ENCODE results near the gene MLLT6.

MLLT6 gene

DNA sequence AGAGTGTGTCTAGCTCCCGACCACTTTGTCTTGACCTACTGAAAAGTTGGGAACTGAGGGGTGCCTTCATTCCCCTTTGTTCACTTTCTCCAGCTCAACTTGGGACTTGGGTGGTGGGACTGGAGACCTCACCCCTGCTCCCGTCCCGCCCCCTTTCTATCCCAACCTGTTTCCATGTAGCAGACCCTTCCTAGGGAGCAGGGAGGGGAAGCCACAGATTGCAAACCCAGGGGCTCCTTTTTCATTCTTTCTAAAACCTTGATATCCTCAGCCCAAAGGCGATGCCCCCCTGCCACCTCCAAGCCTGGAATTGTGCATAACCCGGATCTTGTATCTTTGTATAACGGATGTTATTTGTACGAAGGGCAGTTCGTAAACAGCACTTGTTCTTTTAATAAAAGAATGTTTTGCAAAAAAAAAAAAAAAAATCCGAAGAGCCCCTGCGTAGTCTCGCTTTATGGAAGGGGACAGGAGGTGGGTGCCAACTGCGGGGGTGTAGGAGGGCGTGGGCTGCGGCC, 24.4 kb downstream of the MLLT6 start:
- DNase-seq: no peak

DNA sequence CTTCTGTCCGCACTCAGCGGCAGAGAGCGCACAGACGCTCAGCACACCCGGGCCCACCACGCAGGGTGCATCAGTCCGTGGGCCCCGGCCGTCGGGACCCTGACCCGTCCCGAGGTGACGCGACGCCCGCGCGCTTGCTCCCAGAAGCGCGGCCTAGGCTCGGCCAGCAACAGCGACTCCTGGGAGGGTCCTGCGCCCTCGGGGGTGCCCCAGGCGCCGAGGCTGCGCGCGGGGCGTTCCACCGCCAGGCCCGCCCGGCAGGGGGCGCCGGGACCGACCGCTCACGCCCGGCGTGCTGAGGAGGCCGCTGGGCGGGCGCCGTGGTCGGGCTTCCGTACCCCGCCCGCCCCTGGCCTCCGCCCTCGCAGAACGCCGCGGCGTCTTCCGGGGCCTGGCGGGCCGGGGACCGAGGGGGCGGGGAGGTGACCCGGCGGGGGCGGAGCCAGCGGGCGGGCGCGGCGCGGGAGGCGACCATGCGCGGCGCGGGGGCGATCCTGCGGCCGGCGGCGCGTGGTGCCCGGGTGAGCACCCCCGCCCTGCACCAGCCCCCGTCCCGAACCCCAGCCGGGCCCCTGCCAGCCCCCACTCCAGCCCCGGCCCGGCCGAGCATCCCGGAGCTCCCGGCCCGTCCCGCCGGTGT, 24.9 kb downstream of the MLLT6 start, which contains the start of gene CISD3:
TSS of gene CISD3 (plus strand) at position 456 of the 640 bp plus-strand sequence. CDS start at position 474, 18 bp downstream.
- peak; percentile 79 for DNase-seq

DNA sequence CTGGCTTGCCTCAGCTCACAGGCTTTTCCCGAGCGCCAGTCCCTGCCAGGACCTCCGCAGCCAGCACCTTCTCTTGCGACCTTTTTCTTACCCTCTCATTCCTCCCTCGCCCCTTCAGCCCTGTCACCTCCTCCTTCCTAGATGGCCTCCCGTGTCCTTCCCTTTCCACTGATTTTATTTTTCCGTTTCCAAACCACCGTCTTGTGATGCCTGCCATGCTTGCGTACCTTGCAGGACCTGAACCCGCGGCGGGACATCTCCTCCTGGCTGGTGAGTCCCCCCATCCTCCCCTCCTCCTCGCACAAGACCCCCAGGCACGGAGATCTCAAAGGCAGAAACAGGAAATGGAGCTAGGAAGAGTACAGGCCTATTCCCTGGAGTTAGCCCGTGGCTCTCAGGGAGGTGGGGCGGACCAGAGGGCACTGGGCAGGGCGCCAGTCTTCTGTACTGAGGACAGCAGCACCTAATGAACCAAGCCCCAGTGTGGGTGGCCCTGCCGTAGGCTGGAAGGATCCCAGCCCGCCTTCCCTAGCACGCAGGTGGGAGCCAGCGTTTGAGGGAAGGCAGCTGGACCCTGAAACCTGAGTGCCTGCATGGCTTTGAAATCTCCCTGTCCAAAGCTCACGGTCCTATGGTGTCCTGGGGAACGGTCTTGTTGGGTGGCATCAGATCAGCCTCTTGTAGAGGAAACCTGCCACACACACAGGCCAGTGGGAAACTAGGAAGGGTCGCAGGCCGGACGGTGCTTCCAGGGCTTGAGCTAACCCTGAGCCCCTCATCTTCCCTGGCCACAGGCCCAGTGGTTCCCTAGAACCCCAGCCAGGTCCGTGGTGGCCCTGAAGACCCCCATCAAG, 25.7 kb downstream of the MLLT6 start:
- peak; percentile 77 for DNase-seq

DNA sequence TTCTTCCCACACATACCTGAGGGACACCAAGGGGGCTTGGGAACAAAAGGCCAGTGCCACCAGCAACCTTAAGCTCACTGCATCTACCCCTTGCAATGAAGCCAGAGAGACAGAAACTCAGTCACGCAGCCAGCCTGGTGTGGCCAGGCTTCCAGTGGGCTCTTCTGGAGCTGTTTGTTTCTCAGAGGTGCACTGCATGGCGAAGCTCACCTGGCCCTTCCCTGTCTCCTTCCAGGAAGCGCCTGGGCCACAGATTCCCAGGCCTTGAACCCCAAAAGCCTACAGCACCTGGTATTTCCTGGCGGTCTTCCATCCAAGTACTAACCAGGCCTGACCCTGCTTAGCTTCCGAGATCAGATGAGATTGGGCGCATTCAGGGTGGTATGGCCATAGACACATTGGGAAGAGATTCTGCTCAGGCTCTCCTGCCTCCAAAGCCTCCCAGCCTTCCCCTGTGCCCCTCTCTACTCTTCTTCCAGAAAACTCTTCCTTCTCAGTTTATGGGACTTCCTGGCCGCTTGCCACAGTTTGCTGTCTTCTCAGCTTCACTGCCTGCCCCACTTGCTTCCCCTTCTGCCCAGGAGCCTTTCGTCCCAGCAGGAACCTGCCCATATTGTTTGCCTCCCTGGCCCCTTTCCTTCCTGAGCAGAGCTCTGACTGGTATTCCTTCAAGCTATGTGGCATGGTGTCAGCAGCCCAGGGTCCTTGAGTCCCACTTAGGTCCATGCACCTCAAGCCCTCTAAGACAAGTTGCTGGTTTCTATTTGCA, 26.6 kb downstream of the MLLT6 start:
- no peak for DNase-seq

DNA sequence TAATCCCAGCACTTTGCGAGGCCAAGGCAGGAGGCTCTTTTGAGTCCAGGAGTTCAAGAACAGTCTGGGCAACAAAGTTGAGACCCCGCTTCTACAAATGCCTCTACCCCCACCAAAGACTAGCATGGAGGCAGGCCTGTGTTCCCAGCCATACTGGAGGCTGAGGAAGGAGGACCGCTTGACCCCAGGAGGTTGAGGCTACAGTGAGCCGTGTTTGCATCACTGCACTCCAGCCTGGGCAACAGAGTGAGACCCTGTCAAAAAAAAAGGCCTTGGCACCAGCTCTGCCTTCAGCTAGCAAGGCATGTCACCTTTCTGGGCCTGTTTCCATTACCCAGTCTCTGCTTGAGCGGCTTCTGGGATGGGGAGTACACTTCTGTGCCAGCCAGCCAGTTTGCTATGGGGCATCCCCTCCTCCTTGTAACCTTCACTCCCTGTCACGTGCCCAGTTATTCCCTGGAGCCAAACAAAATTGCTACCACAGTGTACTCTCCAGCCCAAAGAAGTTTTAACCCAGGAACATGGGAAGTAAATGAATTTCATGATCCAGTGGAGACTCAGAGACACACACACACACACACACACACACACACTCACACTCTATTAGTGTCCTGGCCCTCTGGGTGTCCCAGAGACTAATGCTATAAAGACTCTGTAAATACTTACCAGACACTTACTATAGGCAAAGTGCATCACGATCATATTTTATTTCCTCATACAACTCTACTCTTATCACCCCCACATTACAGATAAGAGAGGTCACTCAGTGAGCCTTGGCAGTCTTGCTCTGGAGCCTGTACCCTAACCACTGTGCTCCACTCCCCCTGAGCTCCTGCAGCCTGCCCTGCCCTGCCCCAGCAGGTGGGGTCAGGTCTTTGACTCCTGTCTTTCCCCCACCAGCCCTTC, 27.6 kb downstream of the MLLT6 start:
- no peak for DNase-seq

DNA sequence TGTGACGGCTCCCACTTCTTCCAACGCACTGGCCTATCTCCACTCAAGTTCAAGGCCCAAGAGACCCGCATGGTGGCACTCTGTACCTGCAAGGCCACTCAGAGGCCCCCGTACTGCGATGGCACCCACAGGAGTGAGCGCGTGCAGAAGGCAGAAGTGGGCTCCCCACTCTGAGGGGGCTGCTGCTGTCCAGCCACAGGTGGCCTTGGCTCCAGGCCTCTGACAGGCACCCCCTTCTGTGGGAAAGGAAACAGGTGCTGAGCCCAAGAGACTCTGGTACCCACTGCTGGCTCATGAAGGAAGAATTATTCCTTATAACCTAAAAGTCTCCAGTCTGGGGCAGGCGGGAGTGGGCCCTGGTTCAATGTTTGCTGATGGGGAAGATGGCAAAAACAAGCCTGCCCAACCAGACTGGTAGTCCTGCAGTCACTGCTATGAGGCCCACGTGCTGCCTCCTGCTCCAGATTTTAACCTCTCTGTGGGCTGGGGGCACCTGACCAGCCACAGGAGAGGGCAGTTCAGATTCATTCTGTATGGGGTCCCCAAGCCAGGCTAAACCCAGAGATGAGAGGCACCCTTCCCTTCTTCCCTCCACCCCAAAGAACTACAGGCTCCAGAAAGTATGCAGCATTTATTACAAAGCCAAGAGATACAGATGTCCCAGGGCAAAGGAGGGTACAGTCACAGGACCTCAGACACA, 28.4 kb downstream of the MLLT6 start:
- DNase-seq: no peak

DNA sequence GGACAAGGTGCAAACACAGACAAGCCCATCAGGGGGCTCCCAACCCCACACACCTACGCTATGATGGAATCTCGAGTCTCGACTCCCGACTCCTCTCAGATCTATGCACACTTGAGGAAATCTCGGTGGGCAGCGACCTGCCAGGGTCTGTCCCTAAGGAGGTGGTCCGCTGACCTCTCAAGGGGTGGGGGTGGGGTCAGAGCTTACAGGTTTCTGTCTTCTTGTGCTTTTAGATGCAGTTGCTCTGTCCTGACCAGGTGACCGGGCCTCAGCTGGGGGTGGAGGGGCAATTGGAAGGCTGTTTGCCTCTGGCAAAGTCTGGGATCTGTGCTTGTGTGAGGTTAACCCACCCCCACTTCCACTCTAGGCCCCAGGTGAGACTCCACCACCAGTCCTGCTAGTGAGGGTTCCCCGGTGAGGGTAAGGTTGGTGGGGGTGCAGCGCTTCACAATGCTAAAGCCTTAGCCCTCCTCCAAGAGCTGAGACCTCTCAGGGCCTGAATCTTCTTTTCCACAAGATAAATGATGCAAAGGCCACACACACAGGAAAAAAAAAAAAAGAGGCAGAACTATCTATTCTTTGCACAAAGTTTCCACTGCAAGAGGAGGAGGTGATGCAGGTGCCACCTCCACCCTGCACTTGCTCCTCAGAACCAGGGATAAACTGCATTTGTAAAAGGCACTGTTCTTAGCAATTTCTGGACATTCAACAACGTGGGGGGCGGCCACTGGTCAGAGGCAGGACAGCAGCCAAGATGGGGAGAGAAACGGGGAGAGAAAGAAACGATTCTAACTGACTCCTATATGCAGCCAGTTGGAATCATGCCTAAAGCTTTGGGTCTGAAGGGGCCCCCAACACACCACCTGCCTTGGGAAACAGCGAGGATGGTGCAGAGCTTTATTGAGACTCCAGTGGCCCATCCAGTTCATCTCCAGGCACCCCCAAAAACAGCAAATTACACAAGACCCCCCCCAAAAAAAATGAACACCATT, 29.2 kb downstream of the MLLT6 start:
- DNase-seq: no peak

DNA sequence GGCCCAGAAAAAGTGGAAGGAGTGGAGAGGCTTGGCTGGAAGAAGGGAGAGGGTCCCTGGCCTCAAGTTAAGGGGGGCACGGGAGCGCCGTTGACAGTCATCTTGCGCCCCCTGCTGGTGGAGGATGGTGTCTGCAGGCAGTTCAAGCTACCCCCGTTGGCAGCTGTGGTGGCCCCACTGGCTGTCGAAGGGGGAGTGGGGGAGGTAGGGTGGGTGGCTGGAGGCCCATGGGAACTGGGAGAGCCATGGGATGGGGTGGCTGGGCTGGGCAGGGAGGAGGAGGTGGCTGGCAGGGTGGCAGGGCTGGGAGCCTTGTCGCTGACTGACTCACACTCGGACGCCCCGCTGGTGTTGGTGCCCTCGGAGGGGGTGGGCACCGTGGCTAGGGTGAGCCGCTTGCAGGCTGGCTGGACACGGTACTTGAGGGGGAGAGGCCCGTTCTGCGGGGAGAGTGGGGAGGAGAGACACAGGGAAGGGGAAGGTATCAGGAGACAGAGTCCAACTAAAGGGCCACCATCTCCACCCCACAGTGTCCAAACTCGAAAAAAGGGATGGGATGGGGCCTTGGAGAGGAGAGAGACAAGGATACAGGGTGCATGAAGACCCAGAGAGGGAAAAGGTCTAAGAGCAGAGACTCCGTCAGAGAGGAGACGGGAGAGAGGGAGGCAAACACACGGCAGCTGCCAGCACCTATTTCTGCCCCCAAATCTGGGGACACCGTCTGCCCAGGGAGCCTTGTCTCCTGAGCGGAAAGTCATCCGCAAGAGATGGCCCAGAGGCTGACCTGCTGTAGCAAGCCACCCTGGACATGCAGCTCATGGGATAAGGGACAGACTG, 30.3 kb downstream of the MLLT6 start:
- DNase-seq: no peak

DNA sequence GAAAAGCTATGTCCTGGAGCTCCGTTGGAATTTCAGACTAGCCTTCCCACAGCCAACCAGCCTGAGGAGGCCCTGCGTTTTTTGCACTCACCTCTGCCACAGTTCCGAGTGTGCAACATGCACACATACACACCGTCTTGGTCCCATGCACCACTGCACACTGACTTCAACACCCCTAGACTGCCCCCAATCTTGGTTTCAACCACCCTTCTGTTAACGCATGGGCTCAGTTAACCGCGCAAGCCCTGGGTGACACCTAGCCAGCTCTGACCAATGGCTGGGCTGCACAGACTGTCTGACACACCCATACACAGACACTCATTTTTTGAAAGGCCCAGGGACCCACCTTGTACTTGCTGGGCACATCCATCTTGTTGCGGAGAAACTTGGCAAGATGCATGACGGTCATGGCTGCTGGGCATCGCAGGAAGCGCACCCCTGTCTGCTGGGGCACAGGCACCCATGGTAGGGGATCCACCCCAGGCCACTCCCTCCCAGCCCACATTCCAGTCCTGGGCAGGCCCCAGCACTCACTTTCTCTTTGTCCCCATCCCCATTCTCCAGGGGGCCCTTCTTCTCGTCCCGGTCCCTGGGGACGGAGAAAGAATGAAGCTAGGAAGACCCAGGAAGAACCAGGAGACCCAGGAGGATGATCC, 33.1 kb downstream of the MLLT6 start:
- DNase-seq: no peak

DNA sequence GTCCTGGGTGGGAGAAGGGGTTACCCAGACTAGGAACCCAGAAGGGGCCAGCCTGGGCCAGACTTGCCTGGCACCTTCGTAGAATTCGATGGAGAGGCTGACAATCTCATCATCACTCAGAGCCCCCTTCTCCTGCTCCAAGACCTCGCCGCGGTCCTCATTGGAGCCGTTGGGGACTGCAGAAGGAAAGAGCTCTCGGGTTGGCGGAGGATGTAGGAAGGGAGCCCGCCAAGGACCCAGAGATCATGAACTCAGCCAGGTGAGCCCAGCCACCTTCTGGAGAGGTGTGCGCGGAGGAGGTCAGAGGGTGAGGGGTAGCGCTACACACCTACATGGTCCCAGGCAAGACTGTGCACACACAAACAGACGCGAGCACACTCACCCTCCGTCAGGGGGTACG, 33.6 kb downstream of the MLLT6 start:
- DNase-seq: no peak

DNA sequence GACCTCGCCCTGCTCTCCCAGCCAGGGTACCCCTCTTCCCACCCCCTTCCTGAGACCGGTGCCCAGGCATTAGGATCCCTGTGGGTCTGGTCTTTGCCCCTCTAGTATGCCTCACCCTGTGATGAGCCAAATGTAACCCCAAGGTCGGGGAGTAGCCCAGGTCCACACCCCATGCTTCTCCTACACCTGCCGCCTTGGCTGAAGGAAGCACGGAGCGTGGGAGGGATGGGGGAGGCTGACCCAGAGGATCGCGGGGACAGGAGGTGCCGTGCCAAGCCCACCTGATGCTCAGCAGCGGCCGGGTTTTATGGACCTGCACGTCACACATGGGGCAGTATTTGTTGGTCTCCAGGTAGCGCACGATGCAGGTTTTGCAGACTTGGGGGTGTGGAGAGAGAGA, 34.2 kb downstream of the MLLT6 start:
- no peak for DNase-seq

DNA sequence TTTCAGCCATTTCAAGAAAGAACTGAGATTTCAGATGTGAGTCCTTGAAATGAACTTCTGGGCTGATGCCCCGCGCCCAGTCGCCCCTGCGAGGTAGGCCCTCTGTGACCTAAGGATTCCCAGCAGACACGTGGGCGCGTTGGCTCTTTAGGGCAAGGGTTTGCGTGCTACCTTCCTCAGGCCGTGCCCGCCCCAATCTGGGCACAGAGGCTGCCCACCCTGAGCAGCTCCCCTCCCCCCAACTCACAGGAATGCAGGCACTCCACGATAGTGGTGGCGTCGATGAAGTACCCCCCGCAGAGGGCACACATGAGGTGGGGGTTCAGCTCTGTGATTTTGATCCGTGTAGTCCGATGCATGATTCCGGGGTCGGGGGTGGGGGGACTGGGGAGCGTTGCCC, 35.0 kb downstream of the MLLT6 start:
- DNase-seq: no peak

DNA sequence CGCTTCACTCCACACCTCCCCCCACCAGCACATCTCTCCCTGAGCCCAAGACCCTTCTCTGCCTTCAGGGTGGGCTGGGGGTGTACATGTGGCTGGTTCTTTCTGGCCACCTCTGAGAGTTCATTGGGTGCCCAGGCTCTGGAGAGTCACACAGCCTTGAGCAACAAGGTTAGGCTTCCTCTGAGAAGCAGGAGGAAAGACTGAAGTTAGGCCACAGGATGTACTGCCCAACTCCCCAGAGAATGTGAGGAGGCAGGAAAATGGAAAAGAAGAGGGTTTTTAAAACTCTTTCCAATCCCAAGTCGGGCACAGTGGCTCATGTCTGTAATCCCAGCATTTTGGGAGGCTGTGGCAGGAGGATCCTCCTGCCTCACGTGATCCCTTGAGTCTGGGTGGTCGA, 35.7 kb downstream of the MLLT6 start:
- no peak for DNase-seq

DNA sequence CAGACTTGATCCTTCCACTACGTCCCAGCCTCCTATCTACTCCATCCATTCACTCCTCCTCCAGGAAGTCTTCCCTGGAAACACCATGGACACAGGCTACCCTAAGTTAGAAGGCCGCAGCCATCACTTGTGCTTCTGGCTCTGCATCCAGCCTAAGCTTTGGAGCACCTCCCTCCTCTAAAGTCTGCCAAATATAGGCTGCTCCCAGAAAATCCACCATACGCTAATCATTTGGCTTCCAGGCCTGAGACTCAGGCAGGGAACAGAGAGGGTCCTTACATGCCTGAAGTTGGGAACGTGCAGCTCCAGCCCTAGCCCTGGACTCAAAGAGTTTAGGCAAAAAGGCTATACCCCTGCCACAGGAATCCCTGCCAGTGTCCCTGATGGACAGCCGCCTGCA, 36.4 kb downstream of the MLLT6 start:
- no peak for DNase-seq

DNA sequence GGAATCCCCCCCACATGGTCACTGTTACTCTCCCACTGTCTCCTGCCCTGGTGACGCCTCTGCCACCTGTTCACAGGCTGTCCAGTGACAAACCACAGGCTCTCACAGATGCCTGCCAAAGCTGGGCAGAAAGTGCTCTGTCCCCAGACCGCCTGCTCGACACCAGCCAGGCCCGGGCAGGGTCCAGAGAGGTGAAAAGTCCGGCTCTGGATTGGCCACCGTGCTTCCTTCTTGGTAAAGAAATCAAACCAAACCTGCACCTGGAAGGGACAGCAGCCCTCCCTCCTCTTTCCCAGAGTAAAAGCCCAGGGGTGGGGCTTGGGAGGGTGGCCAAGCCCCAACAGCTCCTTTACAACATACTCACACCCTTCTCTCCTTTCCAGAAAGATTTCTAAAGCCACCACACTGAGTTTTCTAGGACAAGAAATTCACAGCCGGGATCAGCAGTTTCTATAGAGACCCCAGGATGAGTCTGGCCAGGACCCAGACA, 36.9 kb downstream of the MLLT6 start:
- DNase-seq: peak; percentile 29

DNA sequence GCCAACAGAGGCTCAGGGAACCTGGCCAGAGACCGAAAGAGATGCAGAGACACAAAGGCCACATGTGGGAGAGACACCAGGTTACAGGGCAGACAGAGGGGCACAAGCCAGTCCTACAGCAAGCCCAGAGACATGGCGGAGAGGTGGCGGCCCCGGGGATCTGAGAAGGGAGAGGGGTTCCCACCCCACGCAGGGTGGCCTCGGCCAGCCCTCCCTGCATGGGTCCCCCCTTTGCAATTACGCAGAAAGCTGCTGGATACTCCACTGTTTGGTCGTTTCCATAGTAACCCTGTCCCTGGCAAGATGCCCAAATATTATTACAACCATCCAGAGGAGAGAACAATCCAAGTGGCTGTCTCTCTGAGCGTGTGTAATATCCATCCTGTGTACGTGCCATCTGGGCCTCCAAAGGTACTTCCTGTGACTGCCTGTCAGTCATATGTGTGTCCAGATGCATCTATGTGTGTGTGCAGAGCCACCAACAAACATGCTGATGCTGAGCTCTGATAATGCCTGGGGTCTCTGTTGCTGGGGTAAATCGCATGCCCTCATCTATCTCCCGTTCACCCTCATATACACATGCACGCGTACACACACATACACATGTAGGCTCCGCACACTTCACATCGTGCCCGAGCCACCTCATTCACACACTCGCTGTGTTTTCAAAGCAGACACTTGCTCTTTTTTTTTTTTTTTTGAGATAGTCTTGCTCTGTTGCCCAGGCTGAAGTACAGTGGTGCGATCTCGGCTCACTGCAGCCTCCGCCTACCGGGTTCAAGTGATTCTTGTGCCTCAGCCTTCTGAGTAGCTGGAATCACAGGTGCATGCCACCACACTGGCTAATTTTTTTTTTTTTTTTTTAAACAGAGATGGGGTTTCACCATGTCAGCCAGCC, 37.6 kb downstream of the MLLT6 start:
- DNase-seq: peak; percentile 85

DNA sequence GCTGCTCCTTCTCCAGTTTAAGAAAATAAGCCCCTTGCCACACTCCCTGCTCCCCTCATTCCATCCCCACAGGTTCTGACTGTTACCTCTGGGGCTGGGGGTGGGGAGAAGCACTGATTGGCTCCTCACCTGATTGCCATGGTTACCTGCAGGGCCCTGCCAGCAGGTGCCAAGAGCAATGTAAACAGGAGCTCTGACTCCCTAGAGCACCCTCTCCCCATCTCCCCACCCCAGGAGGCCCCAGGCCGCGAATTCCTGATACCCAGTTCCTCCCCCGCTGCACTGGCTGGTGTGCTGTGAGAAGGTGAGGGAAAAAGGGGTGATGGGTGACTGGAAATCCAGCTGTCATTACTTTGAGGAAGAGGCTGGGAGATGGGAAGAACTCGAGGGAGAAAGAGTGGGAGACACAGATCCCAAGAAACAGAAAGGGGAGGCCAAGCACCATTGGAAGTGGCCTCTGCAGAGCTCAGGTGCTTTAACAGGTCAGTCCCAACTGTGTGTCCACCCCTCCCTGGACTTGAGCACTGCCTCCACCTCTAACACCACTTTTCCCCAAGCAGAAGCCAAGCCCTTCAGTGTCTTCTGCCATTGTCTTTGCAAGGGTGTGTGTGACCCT, 38.6 kb downstream of the MLLT6 start:
- DNase-seq: peak; percentile 34

Measured in NCI-H2029 (cell line).